Liver (tissue), 2 donors: ENCODE measurements around the gene LIPI.

ENCODE experiments used
- FOXA1 ChIP-seq: IDR thresholded peaks from 2 replicates; pipeline ENCODE4 v1.6.1; 2016; ENCODE audit warnings: antibody characterized with exemption
- TF ChIP-seq, protein P1 (sequence below): fragments of 150-350 bp; IDR thresholded peaks from 2 replicates; pipeline ENCODE4 v1.5.1; 2017; ENCODE audit warnings: improper control_type of control experiment, low read depth, low read length; ENCODE audit not compliant: missing input control
- donor health status: healthy.

DNA sequence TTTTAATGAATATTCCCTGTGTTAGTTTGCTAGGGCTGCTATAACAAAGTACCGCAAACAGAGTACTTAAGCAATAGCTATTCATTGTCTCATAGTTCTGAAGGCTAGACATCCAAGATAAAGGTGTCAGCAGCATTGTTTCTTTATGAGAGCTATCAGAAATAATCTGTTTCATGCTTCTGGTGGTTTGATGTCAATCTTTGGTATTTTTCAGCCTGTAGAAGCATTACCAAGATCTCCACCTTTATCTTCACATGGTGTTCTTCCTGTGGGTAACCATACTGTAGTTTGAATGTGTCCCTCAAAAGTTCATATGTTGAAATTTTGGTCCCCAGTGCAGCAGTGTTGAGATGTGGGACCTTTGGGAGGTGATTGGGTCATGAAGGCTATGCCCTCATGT lies 12.6 kb upstream of the LIPI start:
- TF ChIP-seq, protein P1, sequence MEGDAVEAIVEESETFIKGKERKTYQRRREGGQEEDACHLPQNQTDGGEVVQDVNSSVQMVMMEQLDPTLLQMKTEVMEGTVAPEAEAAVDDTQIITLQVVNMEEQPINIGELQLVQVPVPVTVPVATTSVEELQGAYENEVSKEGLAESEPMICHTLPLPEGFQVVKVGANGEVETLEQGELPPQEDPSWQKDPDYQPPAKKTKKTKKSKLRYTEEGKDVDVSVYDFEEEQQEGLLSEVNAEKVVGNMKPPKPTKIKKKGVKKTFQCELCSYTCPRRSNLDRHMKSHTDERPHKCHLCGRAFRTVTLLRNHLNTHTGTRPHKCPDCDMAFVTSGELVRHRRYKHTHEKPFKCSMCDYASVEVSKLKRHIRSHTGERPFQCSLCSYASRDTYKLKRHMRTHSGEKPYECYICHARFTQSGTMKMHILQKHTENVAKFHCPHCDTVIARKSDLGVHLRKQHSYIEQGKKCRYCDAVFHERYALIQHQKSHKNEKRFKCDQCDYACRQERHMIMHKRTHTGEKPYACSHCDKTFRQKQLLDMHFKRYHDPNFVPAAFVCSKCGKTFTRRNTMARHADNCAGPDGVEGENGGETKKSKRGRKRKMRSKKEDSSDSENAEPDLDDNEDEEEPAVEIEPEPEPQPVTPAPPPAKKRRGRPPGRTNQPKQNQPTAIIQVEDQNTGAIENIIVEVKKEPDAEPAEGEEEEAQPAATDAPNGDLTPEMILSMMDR = no peak
- no peak for TF ChIP-seq FOXA1
